ENCODE results near the gene PCBP3.

GRCh38 chr21:45802956-45803617 lies 159.6 kb downstream of the PCBP3 start:
- TF ChIP-seq USF2 (IDR thresholded peaks at IDR 0.05; ENCODE audit: low read depth, low read length) (no peak), USF2 (CRISPR knock-in tag; IDR thresholded peaks at IDR 0.05; ENCODE audit: borderline replicate concordance) (no peak), SIN3A (IDR thresholded peaks at IDR 0.05; ENCODE audit: borderline replicate concordance, low read depth, low read length) (no peak), EZH2 (conservative IDR thresholded peaks at IDR 0.05; ENCODE audit: low read depth, low read length) (no peak), ZNF510 (CRISPR knock-in tag; IDR thresholded peaks at IDR 0.05; ENCODE audit: low read depth) (no peak), MAFF (IDR thresholded peaks at IDR 0.05; ENCODE audit: low read depth, low read length) (no peak), POLR2A (IDR thresholded peaks at IDR 0.05; ENCODE audit: insufficient read depth in 1 of 2, low read depth in 2 of 2, low read length in 2 of 2) (no peak), POLR2AphosphoS5 (IDR thresholded peaks at IDR 0.05; ENCODE audit: low read depth, low read length) (no peak), PRDM4 (CRISPR knock-in tag; IDR thresholded peaks at IDR 0.05; ENCODE audit: borderline replicate concordance) (no peak), HES4 (CRISPR knock-in tag; IDR thresholded peaks at IDR 0.05; ENCODE audit: borderline replicate concordance) (no peak), CTCF (CRISPR knock-in tag; IDR thresholded peaks at IDR 0.05) (no peak), ELF4 (CRISPR knock-in tag; IDR thresholded peaks at IDR 0.05; ENCODE audit: borderline replicate concordance) (no peak), FOXJ3 (CRISPR knock-in tag; IDR thresholded peaks at IDR 0.05; ENCODE audit: borderline replicate concordance) (no peak)

Measured in HepG2 (cell line).